Activated B cell treated with CpG ODN at 0.5 μM for 24 hours (primary cell): ENCODE measurements around the gene SOX18. TPM values are rescaled to one million over a fixed set of nuclear protein-coding genes. Genes with fewer than 3 reads are reported as not detected.

Experiments used
- ATAC-seq: fragments of 200-7000 bp; cut with Tn5 transposase; one replicate; pipeline ENCODE4 v1.10.0; 2021; ENCODE audit warnings: low read depth, mild to moderate bottlenecking, moderate library complexity
- CTCF ChIA-PET: fragments of 350-600 bp; sonication (Branson Sonifier 250); formaldehyde crosslinking; loops from one replicate; lab custom pipeline; 2021; ENCODE audit warnings: antibody characterized with exemption; lab: Charles Lee
- POLR2A ChIA-PET: fragments of 350-600 bp; sonication (Branson Sonifier 250); formaldehyde crosslinking; loops from one replicate; lab custom pipeline; 2021; ENCODE audit warnings: antibody characterized with exemption; lab: Charles Lee
- DNase-seq: peaks from one replicate; pipeline ENCODE4 v3.0.0; 2022
- H3K27ac Mint-ChIP-seq: one replicate; pipeline ENCODE4 v1.8.0; 2020; ENCODE audit warnings: mixed read lengths
- H3K27me3 Mint-ChIP-seq: one replicate; pipeline ENCODE4 v1.8.0; 2021; ENCODE audit warnings: mixed read lengths
- H3K36me3 Mint-ChIP-seq: one replicate; pipeline ENCODE4 v1.8.0; 2021; ENCODE audit warnings: low read depth, mixed read lengths
- H3K4me1 Mint-ChIP-seq: one replicate; pipeline ENCODE4 v1.8.0; 2021; ENCODE audit warnings: mixed read lengths
- H3K4me3 Mint-ChIP-seq: one replicate; pipeline ENCODE4 v1.8.0; 2020; ENCODE audit warnings: mild to moderate bottlenecking, mixed read lengths
- H3K9me3 Mint-ChIP-seq: one replicate; pipeline ENCODE4 v1.8.0; 2020; ENCODE audit warnings: mixed read lengths
- CTCF ChIP-seq: fragments of 200-600 bp; IDR thresholded peaks from one replicate; pipeline ENCODE4 v1.8.0; 2022; ENCODE audit warnings: antibody characterized with exemption, mild to moderate bottlenecking
- intact Hi-C: fragments of 100-400 bp; cut with micrococcal nuclease; formaldehyde crosslinking; loops from one replicate; pipeline ENCODE4 v1.15.1; 2024
- total RNA-seq: library from RNA; stranded (reverse); gene quantifications from 2 replicates; pipeline ENCODE4 v1.2.3, GENCODE V29; 2022

SOX18 gene
- total RNA-seq, 1 donor from 2014 or later, result not detected

GRCh38 chr20:64041040-64041780 lies 8.2 kb downstream of the SOX18 start:
- ATAC-seq (no peak), DNase-seq (no peak)
- Mint-ChIP-seq H3K4me3 (peak overlapping the region; percentile 32), H3K36me3 (no peaks in the 10 kb centered on the region), H3K27ac (no peak overlapping the region), H3K4me1 (peaks cover 15% of the 10 kb centered on the region), H3K27me3 (peaks cover 16% of the 10 kb centered on the region), H3K9me3 (no peaks in the 10 kb centered on the region)
- TF ChIP-seq CTCF, result no peak
- ChIA-PET POLR2A (interaction anchor here (0.7 to 2.1 kb wide), 6 partner anchors 21 to 619 kb away, joined by 3 to 9 read pairs (median 6); partner anchors contain the start of genes OPRL1, RGS19 and TCEA2), CTCF (interaction anchor here (1.3 to 4.9 kb wide), 3 partner anchors 25 to 79 kb away, joined by 3 to 57 read pairs (median 12); no protein-coding TSS in a partner anchor)
- intact Hi-C loops, result no loop called here

- no peak for DNase-seq
- no peaks in the 10 kb centered on the region for H3K36me3 Mint-ChIP-seq
- no peak for ATAC-seq
- no peak overlapping the region for H3K27ac Mint-ChIP-seq
- H3K9me3 Mint-ChIP-seq, result no peaks in the 10 kb centered on the region
- POLR2A ChIA-PET, result interaction anchor here (1.2 to 2.1 kb wide), 3 partner anchors 22 to 80 kb away, joined by 5 to 9 read pairs (median 6); partner anchors contain the start of genes OPRL1, RGS19 and TCEA2
- CTCF ChIA-PET, result interaction anchor here (1.3 to 4.9 kb wide), 7 partner anchors 18 to 502 kb away, joined by 3 to 57 read pairs (median 12); partner anchors contain the start of genes PRPF6 and PTK6
- H3K4me3 Mint-ChIP-seq, result peak overlapping the region; percentile 32
- intact Hi-C loops, result no loop called here
- H3K27me3 Mint-ChIP-seq, result peaks cover 11% of the 10 kb centered on the region
- peaks cover 15% of the 10 kb centered on the region for H3K4me1 Mint-ChIP-seq
- no peak for TF ChIP-seq CTCF
These were observed 9.0 kb downstream of the SOX18 start for GRCh38 chr20:64040231-64041039.

GRCh38 chr20:64039293-64040160 lies 9.9 kb downstream of the SOX18 start:
- Mint-ChIP-seq H3K4me1 (peaks cover 17% of the 10 kb centered on the region), H3K9me3 (no peaks in the 10 kb centered on the region), H3K4me3 (peak overlapping the region; percentile 73), H3K36me3 (peaks cover 3% of the 10 kb centered on the region), H3K27ac (no peak overlapping the region), H3K27me3 (peaks cover 9% of the 10 kb centered on the region)
- no peak for TF ChIP-seq CTCF
- ATAC-seq, result no peak
- CTCF ChIA-PET, result interaction anchor here (0.6 to 4.9 kb wide), 13 partner anchors 13 to 501 kb away, joined by 3 to 57 read pairs (median 11); partner anchors contain the start of genes NPBWR2, PRPF6, PTK6 and TCEA2
- intact Hi-C loops, result loop anchor here (1.0 to 5.0 kb wide), 6 partner anchors 18 to 502 kb away; partner anchors contain the start of gene PTK6
- POLR2A ChIA-PET, result interaction anchor here (0.9 to 3.4 kb wide), 8 partner anchors 10 to 81 kb away, joined by 3 to 18 read pairs (median 6); partner anchors contain the start of genes PRPF6, SOX18 and TCEA2
- DNase-seq, result no peak

- intact Hi-C loops, result loop anchor here (1.0 to 5.0 kb wide), 7 partner anchors 19 to 501 kb away; partner anchors contain the start of gene PTK6
- TF ChIP-seq CTCF, result peak; percentile 17
- peaks cover 17% of the 10 kb centered on the region for H3K4me1 Mint-ChIP-seq
- CTCF ChIA-PET, result interaction anchor here (0.8 to 4.9 kb wide), 18 partner anchors 12 to 542 kb away, joined by 3 to 57 read pairs (median 7); partner anchors contain the start of genes LKAAEAR1, NPBWR2, PRPF6 and PTK6
- H3K27ac Mint-ChIP-seq, result no peak overlapping the region
- ATAC-seq (peak; percentile 89), DNase-seq (peak; percentile 81)
- H3K36me3 Mint-ChIP-seq, result peaks cover 11% of the 10 kb centered on the region
- H3K27me3 Mint-ChIP-seq, result peaks cover 9% of the 10 kb centered on the region
- H3K4me3 Mint-ChIP-seq, result peak overlapping the region; percentile 73
- H3K9me3 Mint-ChIP-seq, result no peaks in the 10 kb centered on the region
- POLR2A ChIA-PET, result interaction anchor here (0.5 to 3.4 kb wide), 9 partner anchors 11 to 422 kb away, joined by 3 to 18 read pairs (median 4); partner anchors contain the start of genes OPRL1, PRPF6, RGS19 and SOX18
These were observed 10.7 kb downstream of the SOX18 start for GRCh38 chr20:64038565-64039292.
